ENCODE measurements around the gene TRAP1. TPM values are rescaled to one million over a fixed set of nuclear protein-coding genes. Genes with fewer than 3 reads are reported as not detected.

TRAP1 gene
- total RNA-seq, 1 experiment from 2014 or later: 204 TPM

- Histone ChIP-seq H3K36me3 (ENCODE audit: low read depth) (no peaks in the 10 kb centered on the region), H3K4me2 (peak overlapping the region; percentile 71), H3K4me1 (replicated peaks; ENCODE audit: insufficient read depth) (peaks cover 49% of the 10 kb centered on the region), H3K27me3 (ENCODE audit: insufficient read depth, low read depth) (no peaks in the 10 kb centered on the region), H3K27ac (peak overlapping the region; percentile 14; the same call in 1 of the 2 replicates), H4K20me1 (ENCODE audit: insufficient read depth) (peaks cover 12% of the 10 kb centered on the region), H3K9me2 (ENCODE audit: insufficient read depth) (no peaks in the 10 kb centered on the region), H3K79me2 (ENCODE audit: low read depth) (0 out of 2 replicates have a peak, but pooled peaks cover 8% of the 10 kb centered on the region), H2AFZ (no peak overlapping the region), H3K9me3 (ENCODE audit: insufficient read depth, low read depth) (no peaks in the 10 kb centered on the region), H3K4me3 (peak overlapping the region; percentile 16; the same call in 1 of the 2 replicates), H3F3A (ENCODE audit: insufficient read depth, low read depth) (peaks cover 39% of the 10 kb centered on the region)
- TF ChIP-seq EZH2 (IDR thresholded peaks at IDR 0.05; ENCODE audit: low read depth) (no peak), CTCF (conservative IDR thresholded peaks at IDR 0.05) (no peak)
- DNase-seq: no peak
- ChIA-PET CTCF (interaction anchor here (0.6 kb wide), 2 partner anchors 157 to 863 kb away, joined by 3 read pairs; no protein-coding TSS in a partner anchor), POLR2A (ENCODE audit: unreplicated experiment) (interaction anchor here (0.6 to 0.9 kb wide), 5 partner anchors 25 to 571 kb away, joined by 3 to 5 read pairs (median 4); no protein-coding TSS in a partner anchor)
- intact Hi-C loops (cut with micrococcal nuclease; ENCODE audit: unreplicated experiment): loop anchor here (2.0 to 10.0 kb wide), 4 partner anchors 24 to 488 kb away; no protein-coding TSS in a partner anchor
- no TSS peak for BruUV-seq (replicated peaks)
Measured at GRCh38 chr16:3643095-3643730, 74.1 kb downstream of the TRAP1 start.

GRCh38 chr16:3642397-3643094 lies 74.8 kb downstream of the TRAP1 start:
- Histone ChIP-seq H3K36me3 (ENCODE audit: low read depth) (no peaks in the 10 kb centered on the region), H4K20me1 (ENCODE audit: insufficient read depth) (peaks cover 12% of the 10 kb centered on the region), H3K4me1 (replicated peaks; ENCODE audit: insufficient read depth) (peaks cover 45% of the 10 kb centered on the region), H3K4me2 (peak overlapping the region; percentile 71), H3F3A (ENCODE audit: insufficient read depth, low read depth) (peaks cover 34% of the 10 kb centered on the region), H2AFZ (no peak overlapping the region), H3K4me3 (peak overlapping the region; percentile 16; the same call in 1 of the 2 replicates), H3K9me3 (ENCODE audit: insufficient read depth, low read depth) (no peaks in the 10 kb centered on the region), H3K27me3 (ENCODE audit: insufficient read depth, low read depth) (no peaks in the 10 kb centered on the region), H3K27ac (peak overlapping the region; percentile 14; the same call in 1 of the 2 replicates), H3K79me2 (ENCODE audit: low read depth) (0 out of 2 replicates have a peak, but pooled peaks cover 8% of the 10 kb centered on the region), H3K9me2 (ENCODE audit: insufficient read depth) (no peaks in the 10 kb centered on the region)
- TF ChIP-seq CTCF (conservative IDR thresholded peaks at IDR 0.05) (no peak), EZH2 (IDR thresholded peaks at IDR 0.05; ENCODE audit: low read depth) (no peak)
- ChIA-PET POLR2A (ENCODE audit: unreplicated experiment) (interaction anchor here (0.6 to 0.9 kb wide), 5 partner anchors 26 to 571 kb away, joined by 3 to 5 read pairs (median 4); no protein-coding TSS in a partner anchor), CTCF (interaction anchor here (0.6 to 1.3 kb wide), 3 partner anchors 31 to 864 kb away, joined by 3 to 5 read pairs (median 3); partner anchors contain the start of gene SLX4)
- peak; percentile 83 to 87 for DNase-seq
- BruUV-seq (replicated peaks): no TSS peak
- intact Hi-C loops (cut with micrococcal nuclease; ENCODE audit: unreplicated experiment): loop anchor here (2.0 to 10.0 kb wide), 4 partner anchors 24 to 488 kb away; no protein-coding TSS in a partner anchor

DNA sequence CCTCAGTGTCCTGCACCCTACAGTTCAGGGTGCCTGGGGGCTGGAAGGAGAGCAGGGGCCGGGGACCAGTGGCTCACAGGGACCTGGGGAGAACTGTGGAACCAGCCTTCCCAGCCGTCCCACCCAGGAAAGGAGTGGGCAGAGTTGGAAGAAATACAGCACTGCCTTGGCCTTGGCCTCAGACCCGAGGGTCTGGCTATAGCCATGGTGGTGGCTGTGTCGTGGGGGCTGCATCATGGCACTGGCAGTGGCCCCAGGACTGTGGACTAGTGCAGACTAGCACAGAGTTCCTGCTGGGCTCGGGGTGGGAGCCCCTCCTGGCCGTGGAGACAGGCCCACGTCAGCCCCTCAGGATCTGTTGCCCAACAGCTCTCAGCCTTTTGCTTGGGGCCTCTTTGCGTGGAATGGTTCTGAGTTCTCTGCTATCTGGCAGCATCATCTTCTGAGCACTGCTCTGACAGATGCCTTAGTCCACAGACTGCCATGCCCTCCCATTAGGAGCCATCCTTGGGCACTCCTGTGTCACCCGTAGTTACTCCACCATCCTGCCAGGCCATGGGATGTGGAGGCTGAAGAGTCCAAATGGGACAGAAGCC lies 75.4 kb downstream of the TRAP1 start:
- BruUV-seq (replicated peaks): no TSS peak
- CTCF ChIA-PET: interaction anchor here (1.3 kb wide), 1 partner anchor 30 kb away, joined by 3 read pairs; the partner anchor contains the start of gene SLX4
- no peaks in the 10 kb centered on the region for H3K9me2 ChIP-seq (ENCODE audit: insufficient read depth)
- H3K27me3 ChIP-seq (ENCODE audit: insufficient read depth, low read depth): no peaks in the 10 kb centered on the region
- TF ChIP-seq EZH2 (IDR thresholded peaks at IDR 0.05; ENCODE audit: low read depth) (no peak), CTCF (conservative IDR thresholded peaks at IDR 0.05) (no peak)
- H3K4me3 ChIP-seq: no peak overlapping the region
- intact Hi-C loops (cut with micrococcal nuclease; ENCODE audit: unreplicated experiment): loop anchor here (2.0 to 10.0 kb wide), 4 partner anchors 23 to 487 kb away; no protein-coding TSS in a partner anchor
- H3K4me1 ChIP-seq (replicated peaks; ENCODE audit: insufficient read depth): peaks cover 38% of the 10 kb centered on the region
- POLR2A ChIA-PET (ENCODE audit: unreplicated experiment): no interaction called here
- peak overlapping the region; percentile 71 for H3K4me2 ChIP-seq
- peaks cover 27% of the 10 kb centered on the region for H3F3A ChIP-seq (ENCODE audit: insufficient read depth, low read depth)
- 0 out of 2 replicates have a peak, but pooled peaks cover 8% of the 10 kb centered on the region for H3K79me2 ChIP-seq (ENCODE audit: low read depth)
- H2AFZ ChIP-seq: no peak overlapping the region
- H4K20me1 ChIP-seq (ENCODE audit: insufficient read depth): peaks cover 11% of the 10 kb centered on the region
- no peak overlapping the region for H3K27ac ChIP-seq
- H3K36me3 ChIP-seq (ENCODE audit: low read depth): no peaks in the 10 kb centered on the region
- no peak for DNase-seq
- H3K9me3 ChIP-seq (ENCODE audit: insufficient read depth, low read depth): no peaks in the 10 kb centered on the region

Data from PC-9 (cell line).